BJ (cell line): ENCODE measurements around the gene ENPP7. TPM values are rescaled to one million over a fixed set of nuclear protein-coding genes. Genes with fewer than 3 reads are reported as not detected.

Experiments used
- CTCF ChIA-PET: fragments of 350-600 bp; formaldehyde crosslinking; extraction: SDS; loops from one replicate; lab custom pipeline; 2021; ENCODE audit warnings: antibody characterized with exemption, inconsistent platforms; lab: Yijun Ruan, JAX
- POLR2A ChIA-PET: fragments of 300-600 bp; sonication (Branson Sonifier 250); formaldehyde crosslinking; extraction: SDS; loops from one replicate; lab custom pipeline; 2021; ENCODE audit warnings: antibody characterized with exemption; lab: Charles Lee
- DNase-seq: peaks from one replicate; pipeline ENCODE4 v3.0.0-alpha.2; 2011; ENCODE audit warnings: low read depth
- H3K27me3 ChIP-seq: 2 replicates; pipeline ENCODE4 v1.6.0; 2011; ENCODE audit warnings: low read length; ENCODE audit not compliant: control insufficient read depth, insufficient read depth
- H3K36me3 ChIP-seq: 2 replicates; pipeline ENCODE4 v1.5.1; 2011; ENCODE audit warnings: low read length; ENCODE audit not compliant: control insufficient read depth, insufficient read depth
- H3K4me3 ChIP-seq: 2 replicates; pipeline ENCODE4 v1.5.1; 2011; ENCODE audit warnings: low read depth, mild to moderate bottlenecking, control low read depth, low read length
- polyA plus RNA-seq: library from polyadenylated mRNA; depleted of rRNA; stranded (reverse); fragments of >200 nt; gene quantifications from 2 replicates; pipeline ENCODE4 v1.2.3, GENCODE V29; 2011
- TF ChIP-seq, protein P1 (sequence below): IDR thresholded peaks from 2 replicates; pipeline ENCODE4 v1.5.1; 2011; ENCODE audit warnings: low read depth, mild to moderate bottlenecking, control low read depth, inconsistent platforms, low read length, moderate library complexity; ENCODE audit not compliant: insufficient read depth

The ENPP7 gene
- polyA plus RNA-seq, 1 experiment, result not detected

DNA sequence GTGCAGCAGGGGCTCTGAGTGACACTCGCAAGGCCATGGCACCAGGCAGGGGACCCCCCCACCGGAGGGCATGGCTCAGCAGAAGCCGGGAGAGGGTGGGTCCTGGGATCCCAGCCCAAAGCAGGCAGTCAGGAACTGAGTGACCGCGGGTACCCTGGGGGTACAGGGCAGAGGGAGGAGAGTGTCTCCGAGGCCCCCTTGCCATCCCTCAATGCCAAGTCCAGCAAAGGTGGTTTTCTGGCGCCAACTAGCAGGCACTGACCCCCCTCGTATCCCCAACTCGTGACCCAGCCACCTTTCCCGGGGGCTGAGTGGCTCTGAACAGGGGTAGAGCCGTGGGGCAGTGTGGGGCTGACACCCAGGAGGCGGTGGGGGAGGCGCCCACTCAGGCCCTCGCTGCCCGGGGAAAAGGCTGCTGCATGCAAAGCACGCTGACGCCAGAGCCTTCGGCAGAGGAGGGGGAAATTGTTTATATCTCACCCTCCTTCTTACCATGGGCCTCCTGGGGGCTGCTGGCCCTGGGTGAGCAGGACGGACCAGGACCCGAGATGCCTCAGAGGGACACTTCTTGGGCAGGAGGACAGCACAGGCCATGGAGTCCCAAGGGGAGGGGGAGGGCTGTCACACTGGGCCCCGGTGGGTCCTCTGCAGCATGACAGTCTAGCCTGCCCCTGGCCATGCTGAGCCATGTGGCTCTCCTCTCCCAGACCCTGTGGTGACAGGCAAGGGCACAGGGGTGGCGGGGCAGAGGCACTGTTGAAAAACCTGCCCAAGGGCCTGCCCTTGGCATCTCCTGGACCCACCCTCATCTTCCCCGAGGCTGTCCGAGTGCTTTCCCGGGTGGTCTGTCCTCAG is 14.6 kb upstream of the ENPP7 start:
- Histone ChIP-seq H3K4me3 (no peak overlapping the region), H3K36me3 (no peaks in the 10 kb centered on the region), H3K27me3 (no peaks in the 10 kb centered on the region)
- CTCF ChIA-PET, result no interaction called here
- POLR2A ChIA-PET, result no interaction called here
- no peak for DNase-seq
- TF ChIP-seq, protein P1, sequence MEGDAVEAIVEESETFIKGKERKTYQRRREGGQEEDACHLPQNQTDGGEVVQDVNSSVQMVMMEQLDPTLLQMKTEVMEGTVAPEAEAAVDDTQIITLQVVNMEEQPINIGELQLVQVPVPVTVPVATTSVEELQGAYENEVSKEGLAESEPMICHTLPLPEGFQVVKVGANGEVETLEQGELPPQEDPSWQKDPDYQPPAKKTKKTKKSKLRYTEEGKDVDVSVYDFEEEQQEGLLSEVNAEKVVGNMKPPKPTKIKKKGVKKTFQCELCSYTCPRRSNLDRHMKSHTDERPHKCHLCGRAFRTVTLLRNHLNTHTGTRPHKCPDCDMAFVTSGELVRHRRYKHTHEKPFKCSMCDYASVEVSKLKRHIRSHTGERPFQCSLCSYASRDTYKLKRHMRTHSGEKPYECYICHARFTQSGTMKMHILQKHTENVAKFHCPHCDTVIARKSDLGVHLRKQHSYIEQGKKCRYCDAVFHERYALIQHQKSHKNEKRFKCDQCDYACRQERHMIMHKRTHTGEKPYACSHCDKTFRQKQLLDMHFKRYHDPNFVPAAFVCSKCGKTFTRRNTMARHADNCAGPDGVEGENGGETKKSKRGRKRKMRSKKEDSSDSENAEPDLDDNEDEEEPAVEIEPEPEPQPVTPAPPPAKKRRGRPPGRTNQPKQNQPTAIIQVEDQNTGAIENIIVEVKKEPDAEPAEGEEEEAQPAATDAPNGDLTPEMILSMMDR, result no peak

DNA sequence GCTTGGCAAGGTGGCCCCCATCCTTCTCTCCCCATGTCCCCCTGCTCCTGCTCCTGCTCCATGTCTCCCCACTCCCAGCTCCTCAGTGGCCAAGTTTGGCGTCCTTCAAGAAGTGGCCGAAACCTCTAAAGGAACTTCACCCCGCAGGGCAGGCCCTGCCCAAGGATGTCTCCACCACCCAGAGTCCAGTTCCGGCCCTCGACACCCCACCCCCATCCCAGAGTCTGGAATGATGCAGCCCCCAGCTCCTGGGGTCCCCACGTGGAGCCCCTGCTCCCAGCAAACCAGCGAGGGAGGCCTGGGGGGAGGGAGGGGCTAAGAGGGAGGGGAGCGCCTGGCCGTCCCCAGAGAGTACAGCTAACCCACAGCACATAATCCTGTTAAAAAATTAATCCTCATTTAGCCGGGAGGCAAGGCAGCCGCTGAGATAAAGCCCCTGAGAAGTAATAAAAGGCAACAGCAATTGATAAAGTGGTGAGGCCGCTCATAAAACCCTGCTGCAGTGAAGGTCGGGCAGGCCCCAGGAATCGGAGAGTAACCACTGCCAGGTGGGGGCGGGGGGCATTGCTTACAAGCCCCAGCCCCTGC is 9.9 kb upstream of the ENPP7 start:
- Histone ChIP-seq H3K36me3 (no peaks in the 10 kb centered on the region), H3K4me3 (no peak overlapping the region), H3K27me3 (no peaks in the 10 kb centered on the region)
- TF ChIP-seq, protein P1, result no peak
- CTCF ChIA-PET, result no interaction called here
- POLR2A ChIA-PET, result no interaction called here
- no peak for DNase-seq

DNA sequence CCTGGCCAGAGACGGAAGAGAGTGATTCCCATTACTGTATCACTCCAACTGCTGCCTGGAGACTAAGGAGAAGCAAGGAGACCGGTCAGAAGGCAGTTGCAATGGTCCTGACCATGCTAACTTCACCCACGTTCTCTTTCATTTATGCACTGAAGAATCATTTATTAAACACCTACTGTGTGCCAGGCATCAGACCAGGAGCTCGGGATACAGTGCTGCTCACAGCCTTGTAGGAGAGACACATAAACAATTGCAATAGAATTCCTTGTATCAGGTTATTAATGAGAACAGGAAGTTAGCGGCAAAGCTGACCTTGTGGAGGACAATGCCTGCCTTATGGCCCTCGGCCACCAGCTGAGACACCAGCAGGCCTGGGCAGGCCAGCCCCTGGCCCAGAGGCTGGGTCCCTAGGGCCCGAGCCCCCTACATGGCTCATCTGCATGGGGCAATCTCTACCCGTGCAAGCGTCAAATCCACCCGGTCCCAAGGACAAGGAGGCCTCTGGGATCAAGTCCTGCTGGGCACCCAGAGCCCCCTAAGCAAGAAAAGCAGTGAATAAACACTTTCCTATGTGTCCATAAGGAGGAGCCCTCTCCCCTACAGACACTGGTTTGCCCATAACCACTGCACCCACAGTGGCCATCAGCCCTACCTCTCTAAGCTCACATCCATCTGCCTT is 8.6 kb upstream of the ENPP7 start:
- no peak for DNase-seq
- TF ChIP-seq, protein P1, result no peak
- Histone ChIP-seq H3K36me3 (no peaks in the 10 kb centered on the region), H3K27me3 (no peaks in the 10 kb centered on the region), H3K4me3 (no peak overlapping the region)
- ChIA-PET POLR2A (no interaction called here), CTCF (no interaction called here)

DNA sequence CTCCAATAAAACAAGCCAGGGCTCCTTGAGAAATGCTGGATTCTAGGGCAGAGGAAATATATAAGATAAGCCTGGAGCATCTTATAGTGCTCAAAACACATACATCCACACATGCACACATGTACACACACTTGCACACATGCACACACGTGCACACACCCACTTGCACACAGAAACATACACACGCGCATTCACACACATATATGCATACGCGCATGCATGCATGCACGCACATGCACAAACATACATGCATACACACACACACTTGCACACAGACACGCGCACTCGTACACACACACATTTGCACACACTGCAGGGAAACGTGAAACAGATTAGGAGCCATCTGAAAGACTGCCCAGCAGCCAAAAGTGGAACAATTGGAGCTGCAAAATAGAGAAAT is 8.0 kb upstream of the ENPP7 start:
- TF ChIP-seq, protein P1, result no peak
- Histone ChIP-seq H3K27me3 (no peaks in the 10 kb centered on the region), H3K4me3 (no peak overlapping the region), H3K36me3 (no peaks in the 10 kb centered on the region)
- POLR2A ChIA-PET, result no interaction called here
- DNase-seq, result no peak
- CTCF ChIA-PET, result no interaction called here
